GM21825 (cell line): ENCODE measurements around the gene ANKRD28.

Experiments
- ATAC-seq: cut with Tn5 transposase; IDR thresholded peaks from one replicate; pipeline ENCODE4 v1.9.1; 2021; ENCODE audit warnings: mild to moderate bottlenecking, moderate library complexity; ENCODE audit not compliant: unreplicated experiment

ANKRD28 gene

DNA sequence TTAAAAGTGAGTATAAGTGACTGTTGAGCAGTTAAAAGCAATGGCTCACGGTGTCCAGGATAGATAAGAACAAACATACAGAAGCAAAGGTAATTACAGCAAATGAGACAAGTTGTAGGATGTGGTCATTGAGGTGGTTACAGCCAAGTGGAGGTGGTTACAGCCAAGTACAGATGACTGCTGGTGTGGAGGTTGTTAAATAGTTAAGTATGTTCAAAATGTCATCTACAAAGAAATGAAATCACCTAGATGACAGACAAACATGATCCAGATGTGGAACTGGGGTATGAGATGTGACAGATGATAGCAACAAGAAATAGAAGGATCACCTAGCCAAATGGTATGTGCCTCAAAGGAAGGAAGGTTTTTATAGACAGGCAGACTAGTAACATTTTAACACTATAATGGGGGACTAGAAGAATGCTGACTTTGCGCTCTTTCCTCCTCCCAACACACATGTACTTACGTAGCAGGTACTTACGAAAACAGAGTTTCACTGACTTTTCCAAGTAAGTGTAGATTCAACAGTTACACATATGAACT is 6.8 kb upstream of the ANKRD28 start:
- ATAC-seq: peak; percentile 44

DNA sequence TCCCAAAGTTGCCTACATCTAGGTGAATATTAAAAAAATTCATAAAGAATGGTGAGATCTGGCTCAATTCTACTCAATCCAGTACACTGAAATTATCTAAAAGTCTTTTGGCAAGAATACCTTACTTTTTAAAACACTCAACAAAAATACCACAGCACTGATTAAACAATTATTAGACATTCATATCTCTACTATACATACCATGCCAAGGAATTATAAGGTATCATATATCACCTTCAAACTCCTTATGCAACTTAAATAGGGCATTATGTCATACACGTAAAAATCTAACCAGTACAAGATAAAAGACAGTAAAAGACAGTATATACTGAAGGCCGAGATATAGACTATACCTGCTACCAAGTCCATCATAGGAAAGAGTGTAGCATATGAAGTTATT is 6.1 kb upstream of the ANKRD28 start:
- no peak for ATAC-seq

- no peak for ATAC-seq
Measured at GRCh38 chr3:15801298-15801697, 3.5 kb upstream of the ANKRD28 start.

DNA sequence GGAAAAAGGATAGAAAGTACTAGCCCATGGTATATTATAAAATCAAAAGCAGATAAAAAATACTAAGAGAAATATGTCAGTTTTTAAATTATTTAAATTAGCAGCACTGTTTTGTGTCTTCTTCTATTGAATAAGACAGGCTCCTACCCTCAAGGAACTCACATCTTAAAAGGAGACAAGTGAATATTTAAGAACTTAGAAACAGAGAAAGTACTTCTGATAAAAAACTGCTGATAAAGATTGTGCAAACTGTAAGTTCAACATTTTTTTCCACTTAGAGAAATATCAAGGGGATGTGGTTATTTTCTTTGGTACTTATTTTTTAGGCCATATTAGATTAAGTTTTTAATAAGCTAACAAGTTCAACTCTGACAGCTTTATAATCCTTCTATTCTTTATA is 3.0 kb upstream of the ANKRD28 start:
- ATAC-seq: no peak

DNA sequence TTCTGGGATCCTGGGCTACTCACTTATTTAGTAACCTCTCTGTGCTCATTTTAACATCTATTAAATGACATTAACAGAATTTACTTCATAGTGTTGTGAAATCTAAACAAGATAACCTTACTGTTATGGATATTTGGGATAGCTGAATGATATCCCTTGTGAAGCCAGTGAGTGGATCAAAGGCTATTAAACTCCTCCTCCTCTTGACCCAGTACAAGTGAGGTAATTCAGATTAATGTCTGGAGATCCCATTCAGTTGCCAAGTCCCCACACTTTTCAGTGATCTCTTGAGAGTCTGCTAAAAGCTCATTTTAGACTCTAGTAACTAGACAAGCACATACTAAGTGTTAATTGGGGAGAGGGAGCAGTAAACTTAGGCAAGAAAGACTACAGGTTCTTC is 2.5 kb upstream of the ANKRD28 start:
- ATAC-seq: no peak

GRCh38 chr3:15798533-15799245 is 910 bp upstream of the ANKRD28 start:
- ATAC-seq: no peak

DNA sequence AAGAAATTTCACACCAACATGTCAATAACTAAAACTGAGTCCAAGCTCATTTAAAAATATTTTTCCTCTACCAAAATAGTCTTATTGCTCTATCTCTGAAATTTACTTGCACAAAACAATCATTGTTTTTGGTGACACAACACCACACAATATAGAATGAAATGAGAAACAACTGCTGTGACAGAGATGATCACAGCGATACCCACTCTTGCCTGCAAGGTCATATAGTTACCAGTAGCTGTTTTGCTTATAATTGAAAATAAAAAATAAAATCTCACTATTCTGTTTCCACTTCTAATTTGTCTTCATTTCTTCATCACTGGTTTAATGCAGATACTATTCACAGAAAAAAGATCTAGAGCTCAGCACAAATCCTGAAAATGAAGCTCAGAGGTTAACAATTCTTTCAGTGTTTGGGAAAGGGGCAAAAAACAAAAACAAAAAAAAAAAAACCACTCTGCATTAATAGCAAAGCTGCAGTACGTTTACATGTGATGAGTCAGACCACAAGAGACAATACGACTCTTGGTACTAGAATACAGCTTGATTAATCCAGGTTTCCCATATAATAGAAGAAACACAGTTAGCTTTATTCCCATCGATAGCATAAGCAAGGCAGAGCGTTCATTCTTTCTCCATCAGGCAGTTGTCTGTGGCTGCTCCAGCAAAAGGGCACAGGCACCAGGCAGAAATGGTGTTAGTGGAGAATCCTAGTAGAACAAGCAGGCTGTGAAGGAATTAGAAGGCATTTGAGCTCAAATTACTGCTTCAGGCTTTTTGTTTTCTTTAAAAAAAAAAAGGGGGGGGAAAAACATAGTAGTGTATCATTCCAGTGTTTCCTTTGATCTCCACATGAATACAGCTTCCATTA is 773 bp downstream of the ANKRD28 start:
- ATAC-seq: no peak

GRCh38 chr3:15796331-15796730 is 1.4 kb downstream of the ANKRD28 start:
- no peak for ATAC-seq

GRCh38 chr3:15795651-15796308 is 2.0 kb downstream of the ANKRD28 start:
- ATAC-seq: peak; percentile 36

DNA sequence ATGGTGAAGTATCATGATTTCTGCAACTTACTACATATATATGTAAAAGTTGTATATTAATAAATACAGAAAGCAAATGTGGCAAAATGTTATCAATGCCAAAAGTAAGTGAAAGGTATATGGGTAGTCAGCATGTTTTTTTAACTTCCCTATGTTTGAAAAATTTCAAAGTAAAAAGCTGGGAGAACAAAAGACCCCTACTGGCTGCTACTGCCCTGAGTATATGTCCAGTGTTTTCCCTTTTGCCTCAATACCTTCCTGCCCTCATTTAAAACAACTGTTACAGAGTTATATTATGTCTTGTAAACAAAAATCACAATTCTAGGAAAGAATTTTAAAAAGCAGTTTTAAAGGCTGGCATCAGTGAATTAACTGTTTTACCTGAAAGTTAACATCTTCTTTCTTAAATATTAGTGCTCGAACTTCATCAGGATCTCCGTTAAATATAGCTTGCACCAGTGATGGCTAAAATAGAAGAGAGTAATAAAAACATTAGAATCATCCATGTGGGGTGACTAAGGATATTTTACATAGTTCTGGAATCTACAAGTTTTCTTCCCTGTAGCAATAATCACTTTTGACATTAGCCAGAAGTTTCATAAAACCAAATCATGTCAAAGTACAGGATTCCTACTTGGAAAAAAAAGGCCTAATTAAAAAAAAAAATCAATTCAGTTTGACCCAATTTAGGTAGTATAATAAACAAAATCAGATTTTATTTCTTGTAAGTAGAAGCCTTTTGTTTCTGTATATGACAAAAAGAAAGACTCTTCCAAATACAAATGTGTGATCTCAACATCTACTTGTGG is 2.7 kb downstream of the ANKRD28 start:
- ATAC-seq: no peak

DNA sequence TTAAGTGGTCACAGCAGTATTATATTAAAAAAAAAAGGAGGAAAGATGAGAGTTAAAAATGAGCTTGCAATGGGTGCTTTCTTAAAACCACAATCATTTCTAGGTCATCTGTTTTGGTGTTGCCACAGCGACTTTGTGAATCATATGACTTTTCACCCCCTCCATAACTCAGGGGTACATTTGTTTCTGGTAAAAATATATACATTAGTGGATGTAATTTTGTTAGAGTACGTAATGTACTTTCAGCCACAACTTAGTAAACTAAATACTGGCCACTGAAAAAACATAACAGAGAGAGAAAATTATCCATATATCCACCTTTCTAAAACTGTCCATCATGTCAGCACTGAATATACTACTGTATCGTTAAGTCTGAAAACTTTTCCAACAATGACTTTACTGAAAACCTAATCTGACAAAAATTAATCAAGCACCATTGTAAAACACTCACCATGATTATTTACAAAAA is 3.4 kb downstream of the ANKRD28 start:
- no peak for ATAC-seq

GRCh38 chr3:15791525-15791924 is 6.3 kb downstream of the ANKRD28 start:
- no peak for ATAC-seq

DNA sequence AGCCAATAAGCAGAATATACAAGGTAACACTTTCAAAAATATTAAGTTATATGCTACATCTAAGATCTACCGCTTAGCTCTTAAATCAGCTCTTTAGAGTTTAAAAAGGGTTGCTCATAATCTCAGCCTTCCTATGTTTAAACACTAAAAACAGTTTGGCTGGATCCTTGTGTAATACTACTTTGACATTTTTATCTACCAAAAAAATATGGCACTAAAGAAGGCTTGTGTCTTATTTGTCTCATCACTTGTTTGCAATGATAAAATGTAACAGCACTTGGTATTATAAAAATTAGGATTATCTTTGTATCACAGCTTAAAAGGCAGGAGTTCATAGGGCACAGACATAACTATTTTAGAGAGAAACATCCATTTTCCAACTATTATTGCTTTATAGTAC is 9.8 kb downstream of the ANKRD28 start:
- no peak for ATAC-seq

DNA sequence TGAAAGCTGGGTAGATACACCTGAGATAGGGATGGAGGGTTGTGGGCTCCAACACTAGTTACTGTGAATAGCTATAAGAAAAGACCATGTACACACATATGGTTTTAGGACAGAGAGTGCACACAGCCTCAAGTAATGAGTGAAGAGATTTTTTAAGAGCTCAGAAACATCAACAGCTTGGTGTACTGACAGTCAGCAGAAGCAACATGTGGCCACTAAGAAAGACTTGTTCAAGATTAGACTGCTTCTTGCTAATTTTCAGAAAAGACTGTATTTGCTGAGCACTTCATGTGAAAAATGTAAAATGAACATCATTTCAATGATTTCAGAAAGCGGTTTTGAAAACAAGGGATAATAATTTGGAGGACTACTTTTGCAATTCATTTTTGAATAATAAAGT is 10.3 kb downstream of the ANKRD28 start:
- ATAC-seq: no peak

DNA sequence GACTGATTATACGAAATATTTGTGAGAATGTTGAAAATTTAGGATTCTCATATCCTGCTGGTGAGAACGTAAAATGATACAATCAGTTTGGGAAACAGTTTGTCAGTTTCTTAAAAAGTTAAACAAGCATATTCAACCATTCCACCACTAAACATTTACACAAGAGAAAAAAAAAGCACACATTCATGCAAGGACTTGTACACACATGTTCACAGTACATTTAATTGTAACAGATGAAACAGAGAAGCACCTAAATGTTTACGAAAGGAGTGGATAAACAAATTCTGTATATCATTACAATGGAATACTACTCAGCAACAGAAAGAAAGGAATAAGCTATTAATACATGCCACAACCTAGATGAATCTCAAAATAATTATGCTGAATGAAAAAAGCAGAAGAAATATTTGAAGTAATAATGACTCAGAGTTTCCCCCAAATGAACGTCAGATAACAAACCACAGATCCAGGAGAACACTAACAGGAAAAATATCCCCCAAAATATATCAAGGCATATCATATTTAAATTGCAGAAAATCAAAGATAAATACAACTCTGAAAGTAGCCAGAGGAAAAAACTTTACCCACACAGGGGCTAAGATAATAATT is 14.3 kb downstream of the ANKRD28 start:
- ATAC-seq: no peak

DNA sequence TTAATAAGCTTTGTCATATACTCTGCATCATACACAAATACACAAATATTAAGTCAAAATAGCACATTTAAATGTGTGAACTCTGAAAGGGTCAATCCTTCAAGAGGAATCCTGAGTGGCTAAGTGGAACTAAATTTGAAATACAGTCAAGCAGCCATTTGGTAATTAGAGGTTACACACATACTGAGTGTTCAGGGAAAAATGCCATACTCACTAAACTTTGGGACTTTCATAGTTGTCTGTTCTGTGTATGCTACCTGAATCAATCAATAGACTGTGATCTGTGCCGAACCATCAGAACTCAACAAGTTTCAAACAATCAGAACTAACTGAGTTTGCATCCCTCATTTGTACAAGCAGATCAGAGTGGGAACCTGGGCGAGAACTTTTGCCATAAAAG is 15.3 kb downstream of the ANKRD28 start:
- ATAC-seq: no peak

DNA sequence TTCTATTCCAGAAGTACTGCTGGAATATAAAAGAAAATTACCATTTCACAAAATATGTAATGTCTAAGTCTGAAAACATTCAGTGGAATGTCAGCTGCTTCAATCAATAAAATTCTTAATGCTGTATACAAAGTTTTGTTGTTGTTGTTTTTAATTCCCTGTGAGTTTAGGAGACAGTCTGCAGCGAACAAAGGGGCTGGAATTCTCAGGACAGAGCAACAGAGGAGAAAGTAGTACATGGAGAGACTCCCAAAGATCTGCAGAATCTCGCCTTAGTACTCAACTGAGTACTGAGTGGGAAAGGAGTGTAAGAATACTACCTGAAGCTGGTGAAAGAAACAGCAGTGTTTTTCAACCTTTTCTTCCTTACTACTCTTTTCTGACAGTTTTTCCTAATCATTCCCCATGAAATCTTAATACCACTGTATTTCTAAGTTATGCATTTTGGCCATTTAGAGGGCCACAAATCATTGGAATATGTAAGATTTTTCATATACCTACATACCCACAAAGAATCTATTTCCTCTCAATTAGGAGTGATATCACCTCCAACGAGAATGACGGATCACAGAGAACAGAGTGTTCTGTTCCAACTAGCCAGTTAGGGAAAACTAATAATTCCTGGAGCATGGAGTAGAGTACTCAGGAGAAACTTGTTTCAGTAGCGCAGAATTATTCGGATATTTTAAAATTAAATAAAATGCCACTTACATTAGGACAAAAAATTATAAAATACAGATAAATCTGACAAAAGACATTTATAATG is 16.0 kb downstream of the ANKRD28 start:
- ATAC-seq: no peak

DNA sequence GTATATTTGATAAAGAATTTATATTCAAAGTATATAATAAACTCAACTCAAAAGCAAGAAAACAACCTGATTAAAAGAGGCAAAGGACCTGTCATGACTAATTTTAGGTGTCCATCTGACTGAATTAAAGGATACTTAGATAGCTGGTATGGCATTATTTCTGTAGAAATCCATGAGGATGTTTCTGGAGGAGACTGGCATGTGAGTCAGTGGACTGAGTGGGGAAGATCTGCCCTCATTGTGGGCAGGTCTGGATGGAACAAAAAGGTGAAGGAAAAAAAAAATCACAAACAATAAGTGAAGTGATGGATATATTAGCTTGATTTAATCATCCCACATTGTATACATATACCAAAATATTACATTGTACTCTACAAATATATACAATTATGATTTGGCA is 16.6 kb downstream of the ANKRD28 start:
- no peak for ATAC-seq

- no peak for ATAC-seq
Measured at GRCh38 chr3:15779111-15779510, 18.7 kb downstream of the ANKRD28 start.
